ENCODE measurements around the gene DDX39A.
"Not testable (repeated sequence)": the region's sequence is repeated elsewhere in the genome, so short reads cannot be mapped to it uniquely, and the experiment has no call there.

DNA sequence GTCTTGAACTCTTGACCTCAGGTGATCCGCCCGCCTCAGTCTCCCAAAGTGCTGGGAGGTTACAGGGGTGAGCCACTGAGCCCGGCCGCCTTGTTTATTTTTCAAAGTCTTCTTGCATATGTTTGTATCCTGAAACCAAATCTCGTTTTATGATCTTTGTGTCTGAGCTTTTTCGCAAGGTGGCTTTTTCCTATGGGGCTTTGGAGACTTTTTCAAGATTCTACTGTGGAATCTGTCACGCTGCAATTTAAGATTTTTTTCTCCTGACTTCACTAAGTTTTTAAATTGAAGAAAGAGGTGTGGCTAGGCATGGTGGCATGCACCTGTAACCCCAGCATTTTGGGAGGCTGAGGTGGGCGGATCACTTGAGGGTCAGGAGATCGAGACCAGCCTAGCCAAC is 44.8 kb downstream of the DDX39A start:
- TF ChIP-seq CTCF (IDR thresholded peaks at IDR 0.05); POLR2A (IDR thresholded peaks at IDR 0.05; ENCODE audit: low read length); E2F6 (IDR thresholded peaks at IDR 0.05; ENCODE audit: borderline replicate concordance, low read depth); SMC3 (IDR thresholded peaks at IDR 0.05); TP53 (CRISPR knock-in tag; IDR thresholded peaks at IDR 0.05); SREBF2 (IDR thresholded peaks at IDR 0.05); RNF2 (IDR thresholded peaks at IDR 0.05; ENCODE audit: borderline replicate concordance, low read depth); MAZ (IDR thresholded peaks at IDR 0.05; ENCODE audit: borderline replicate concordance, low read depth, low read length): not testable (repeated sequence)
